Keratinocyte (primary cell): Measurements from ENCODE around the gene METTL4.

Source experiments
- CTCF ChIP-seq, 3 experiments: IDR thresholded peaks in 1 of 3; conservative IDR thresholded peaks in 1 of 3; optimal IDR thresholded peaks in 1 of 3; 2 replicates in 2 of 3; 3 replicates in 1 of 3; pipeline versions ENCODE3 to v1.5.1; 2011; ENCODE audit warnings: low read length in 3 of 3, mild to moderate bottlenecking in 3 of 3, moderate library complexity in 2 of 3, control low read depth in 1 of 3, inconsistent platforms in 1 of 3; ENCODE audit not compliant: insufficient read depth in 2 of 3; ENCODE audit errors: extremely low read depth in 1 of 3
- EZH2 ChIP-seq: IDR thresholded peaks from one replicate; pipeline ENCODE4 v1.6.1; 2012; ENCODE audit warnings: inconsistent platforms, mild to moderate bottlenecking, low read length, moderate library complexity

DNA sequence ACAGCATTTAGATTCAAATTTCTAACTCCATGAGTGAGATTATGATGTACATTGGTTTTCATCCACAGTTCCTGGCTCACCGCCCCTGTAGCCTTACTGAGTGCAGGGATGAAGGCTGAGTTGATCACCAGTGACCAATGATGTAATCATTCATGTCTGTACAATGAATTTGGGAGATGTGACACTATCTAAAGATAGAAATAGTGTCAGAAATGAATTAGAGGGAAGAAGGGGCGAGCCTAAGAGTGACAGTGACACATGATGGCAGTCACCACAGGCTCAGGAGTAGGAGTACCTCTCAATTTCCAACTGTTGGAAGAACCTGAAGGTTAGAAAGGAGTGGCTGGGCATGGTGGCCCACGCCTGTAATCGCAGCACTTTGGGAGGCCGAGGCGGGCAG is 3.2 kb downstream of the METTL4 start:
- TF ChIP-seq EZH2 (no peak), CTCF (optimal IDR thresholded peaks at IDR 0.05 in 1 of 3, IDR thresholded peaks at IDR 0.05 in 1 of 3, conservative IDR thresholded peaks at IDR 0.05 in 1 of 3; ENCODE audit: extremely low read depth in 1 of 3, insufficient read depth in 2 of 3, low read length in 3 of 3) (no peak)
